ENCODE measurements around the gene SIGLECL1. TPM values are rescaled to one million over a fixed set of nuclear protein-coding genes. Genes with fewer than 3 reads are reported as not detected.

The SIGLECL1 gene
- total RNA-seq, 1 experiment from 2014 or later, result not detected

GRCh38 chr19:51272183-51272810 lies 21.4 kb downstream of the SIGLECL1 start:
- Histone ChIP-seq H3K27ac (ENCODE audit: low read depth, low read length, poor library complexity, severe bottlenecking) (no peak overlapping the region), H3K36me3 (ENCODE audit: insufficient read depth, low read length, poor library complexity, severe bottlenecking) (no peaks in the 10 kb centered on the region), H3K4me1 (ENCODE audit: insufficient read depth, low read length, poor library complexity, severe bottlenecking) (no peaks in the 10 kb centered on the region), H3K4me3 (ENCODE audit: low read depth, low read length, poor library complexity, severe bottlenecking) (no peak overlapping the region), H3K9me3 (ENCODE audit: low read depth, low read length, poor library complexity, severe bottlenecking) (no peaks in the 10 kb centered on the region), H3K27me3 (replicated peaks; ENCODE audit: insufficient read depth, low read depth, low read length, poor library complexity) (no peaks in the 10 kb centered on the region)
- TF ChIP-seq CTCF (conservative IDR thresholded peaks at IDR 0.05; ENCODE audit: low read depth, low read length) (no peak), EZH2 (IDR thresholded peaks at IDR 0.05; ENCODE audit: borderline replicate concordance, low read depth, low read length, poor library complexity, severe bottlenecking) (no peak)
- DNase-seq (ENCODE audit: low spot score), result peak; percentile 4
- ChIA-PET CTCF (interaction anchor here (0.5 kb wide), 1 partner anchor 79 kb away, joined by 4 read pairs; no protein-coding TSS in a partner anchor), POLR2A (ENCODE audit: low non-redundant PET) (no interaction called here)
- intact Hi-C loops (cut with micrococcal nuclease; ENCODE audit: unreplicated experiment), result no loop called here
- no TSS peak for BruUV-seq (replicated peaks)

- no TSS peak for BruUV-seq (replicated peaks)
- DNase-seq (ENCODE audit: low spot score), result no peak
- Histone ChIP-seq H3K36me3 (ENCODE audit: insufficient read depth, low read length, poor library complexity, severe bottlenecking) (no peaks in the 10 kb centered on the region), H3K4me3 (ENCODE audit: low read depth, low read length, poor library complexity, severe bottlenecking) (no peak overlapping the region), H3K27ac (ENCODE audit: low read depth, low read length, poor library complexity, severe bottlenecking) (no peak overlapping the region), H3K9me3 (ENCODE audit: low read depth, low read length, poor library complexity, severe bottlenecking) (no peaks in the 10 kb centered on the region), H3K4me1 (ENCODE audit: insufficient read depth, low read length, poor library complexity, severe bottlenecking) (no peaks in the 10 kb centered on the region), H3K27me3 (replicated peaks; ENCODE audit: insufficient read depth, low read depth, low read length, poor library complexity) (no peaks in the 10 kb centered on the region)
- TF ChIP-seq CTCF (conservative IDR thresholded peaks at IDR 0.05; ENCODE audit: low read depth, low read length) (no peak), EZH2 (IDR thresholded peaks at IDR 0.05; ENCODE audit: borderline replicate concordance, low read depth, low read length, poor library complexity, severe bottlenecking) (no peak)
- POLR2A ChIA-PET (ENCODE audit: low non-redundant PET), result no interaction called here
- CTCF ChIA-PET, result no interaction called here
- intact Hi-C loops (cut with micrococcal nuclease; ENCODE audit: unreplicated experiment), result no loop called here
These were observed 23.3 kb downstream of the SIGLECL1 start for GRCh38 chr19:51274049-51274770.

- CTCF ChIA-PET, result no interaction called here
- H3K27ac ChIP-seq (ENCODE audit: low read depth, low read length, poor library complexity, severe bottlenecking), result no peak overlapping the region
- DNase-seq (ENCODE audit: low spot score), result no peak
- H3K4me1 ChIP-seq (ENCODE audit: insufficient read depth, low read length, poor library complexity, severe bottlenecking), result no peaks in the 10 kb centered on the region
- no peak overlapping the region for H3K4me3 ChIP-seq (ENCODE audit: low read depth, low read length, poor library complexity, severe bottlenecking)
- BruUV-seq (replicated peaks), result no TSS peak
- intact Hi-C loops (cut with micrococcal nuclease; ENCODE audit: unreplicated experiment), result no loop called here
- POLR2A ChIA-PET (ENCODE audit: low non-redundant PET), result no interaction called here
- H3K27me3 ChIP-seq (replicated peaks; ENCODE audit: insufficient read depth, low read depth, low read length, poor library complexity), result no peaks in the 10 kb centered on the region
- no peaks in the 10 kb centered on the region for H3K9me3 ChIP-seq (ENCODE audit: low read depth, low read length, poor library complexity, severe bottlenecking)
- no peaks in the 10 kb centered on the region for H3K36me3 ChIP-seq (ENCODE audit: insufficient read depth, low read length, poor library complexity, severe bottlenecking)
- TF ChIP-seq CTCF (conservative IDR thresholded peaks at IDR 0.05; ENCODE audit: low read depth, low read length) (no peak), EZH2 (IDR thresholded peaks at IDR 0.05; ENCODE audit: borderline replicate concordance, low read depth, low read length, poor library complexity, severe bottlenecking) (no peak)
These were observed 26.2 kb downstream of the SIGLECL1 start for GRCh38 chr19:51277112-51277511.
